GM10266 (cell line): ENCODE results near the gene CPLANE2.
"Not testable (repeated sequence)": the region's sequence is repeated elsewhere in the genome, so short reads cannot be mapped to it uniquely, and the experiment has no call there.

Experiments
- DNase-seq: peaks from one replicate; pipeline ENCODE4 v3.0.0; 2012; ENCODE audit errors: extremely low spot score
- CTCF ChIP-seq: IDR thresholded peaks from 2 replicates; pipeline ENCODE4 v1.5.1; 2012; ENCODE audit warnings: mild to moderate bottlenecking, low read depth; ENCODE audit not compliant: control insufficient read depth, insufficient read depth; ENCODE audit errors: missing control alignments

CPLANE2 gene

GRCh38 chr1:16229976-16230740, 6.8 kb downstream of the CPLANE2 start:
- no peak for DNase-seq

GRCh38 chr1:16226490-16227179, 10.3 kb downstream of the CPLANE2 start:
- TF ChIP-seq CTCF = no peak

More at GRCh38 chr1:16229976-16230740, 6.8 kb downstream of the CPLANE2 start:
- TF ChIP-seq CTCF = no peak

GRCh38 chr1:16226129-16226489, 10.9 kb downstream of the CPLANE2 start:
- DNase-seq = no peak
- TF ChIP-seq CTCF = no peak

More at GRCh38 chr1:16226490-16227179, 10.3 kb downstream of the CPLANE2 start:
- DNase-seq = no peak

GRCh38 chr1:16224472-16224871, 12.5 kb downstream of the CPLANE2 start:
- no peak for TF ChIP-seq CTCF
- DNase-seq = no peak

GRCh38 chr1:16222716-16223115, 14.3 kb downstream of the CPLANE2 start:
- not testable (repeated sequence) for DNase-seq

GRCh38 chr1:16221499-16221898, 15.5 kb downstream of the CPLANE2 start:
- TF ChIP-seq CTCF = no peak
- no peak for DNase-seq

GRCh38 chr1:16219968-16220500, 16.9 kb downstream of the CPLANE2 start:
- DNase-seq = no peak

More at GRCh38 chr1:16219968-16220500, 16.9 kb downstream of the CPLANE2 start:
- TF ChIP-seq CTCF = no peak
